ENCODE results near the gene PSAT1.

DNA sequence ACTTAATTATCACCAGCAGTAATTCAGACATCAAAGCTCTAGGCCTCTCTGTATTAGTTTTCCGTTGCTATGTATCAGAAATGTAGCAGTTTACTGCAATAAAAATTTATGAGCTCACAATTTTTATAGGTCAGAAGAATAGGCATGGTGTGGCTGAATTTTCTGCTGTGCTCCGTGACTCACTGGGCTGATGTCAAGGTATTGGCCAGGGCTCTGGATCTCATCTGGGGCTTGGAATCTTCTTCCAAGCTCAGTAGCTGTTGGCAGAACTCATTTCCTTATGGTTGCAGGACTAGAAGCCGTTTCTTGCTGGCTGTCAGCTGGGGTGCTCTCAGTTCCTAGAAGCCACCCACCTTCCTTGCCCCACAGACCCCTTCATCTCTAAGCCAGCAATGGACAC, 66.3 kb downstream of the PSAT1 start:
- TF ChIP-seq POLR2AphosphoS5 (IDR thresholded peaks at IDR 0.05; ENCODE audit: low read depth, low read length), result no peak
- TF ChIP-seq, protein P1, sequence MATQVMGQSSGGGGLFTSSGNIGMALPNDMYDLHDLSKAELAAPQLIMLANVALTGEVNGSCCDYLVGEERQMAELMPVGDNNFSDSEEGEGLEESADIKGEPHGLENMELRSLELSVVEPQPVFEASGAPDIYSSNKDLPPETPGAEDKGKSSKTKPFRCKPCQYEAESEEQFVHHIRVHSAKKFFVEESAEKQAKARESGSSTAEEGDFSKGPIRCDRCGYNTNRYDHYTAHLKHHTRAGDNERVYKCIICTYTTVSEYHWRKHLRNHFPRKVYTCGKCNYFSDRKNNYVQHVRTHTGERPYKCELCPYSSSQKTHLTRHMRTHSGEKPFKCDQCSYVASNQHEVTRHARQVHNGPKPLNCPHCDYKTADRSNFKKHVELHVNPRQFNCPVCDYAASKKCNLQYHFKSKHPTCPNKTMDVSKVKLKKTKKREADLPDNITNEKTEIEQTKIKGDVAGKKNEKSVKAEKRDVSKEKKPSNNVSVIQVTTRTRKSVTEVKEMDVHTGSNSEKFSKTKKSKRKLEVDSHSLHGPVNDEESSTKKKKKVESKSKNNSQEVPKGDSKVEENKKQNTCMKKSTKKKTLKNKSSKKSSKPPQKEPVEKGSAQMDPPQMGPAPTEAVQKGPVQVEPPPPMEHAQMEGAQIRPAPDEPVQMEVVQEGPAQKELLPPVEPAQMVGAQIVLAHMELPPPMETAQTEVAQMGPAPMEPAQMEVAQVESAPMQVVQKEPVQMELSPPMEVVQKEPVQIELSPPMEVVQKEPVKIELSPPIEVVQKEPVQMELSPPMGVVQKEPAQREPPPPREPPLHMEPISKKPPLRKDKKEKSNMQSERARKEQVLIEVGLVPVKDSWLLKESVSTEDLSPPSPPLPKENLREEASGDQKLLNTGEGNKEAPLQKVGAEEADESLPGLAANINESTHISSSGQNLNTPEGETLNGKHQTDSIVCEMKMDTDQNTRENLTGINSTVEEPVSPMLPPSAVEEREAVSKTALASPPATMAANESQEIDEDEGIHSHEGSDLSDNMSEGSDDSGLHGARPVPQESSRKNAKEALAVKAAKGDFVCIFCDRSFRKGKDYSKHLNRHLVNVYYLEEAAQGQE (IDR thresholded peaks at IDR 0.05; ENCODE audit: insufficient read depth in 1 of 2, low read depth in 2 of 2, low read length in 1 of 2), result no peak
- TF ChIP-seq, protein P2, sequence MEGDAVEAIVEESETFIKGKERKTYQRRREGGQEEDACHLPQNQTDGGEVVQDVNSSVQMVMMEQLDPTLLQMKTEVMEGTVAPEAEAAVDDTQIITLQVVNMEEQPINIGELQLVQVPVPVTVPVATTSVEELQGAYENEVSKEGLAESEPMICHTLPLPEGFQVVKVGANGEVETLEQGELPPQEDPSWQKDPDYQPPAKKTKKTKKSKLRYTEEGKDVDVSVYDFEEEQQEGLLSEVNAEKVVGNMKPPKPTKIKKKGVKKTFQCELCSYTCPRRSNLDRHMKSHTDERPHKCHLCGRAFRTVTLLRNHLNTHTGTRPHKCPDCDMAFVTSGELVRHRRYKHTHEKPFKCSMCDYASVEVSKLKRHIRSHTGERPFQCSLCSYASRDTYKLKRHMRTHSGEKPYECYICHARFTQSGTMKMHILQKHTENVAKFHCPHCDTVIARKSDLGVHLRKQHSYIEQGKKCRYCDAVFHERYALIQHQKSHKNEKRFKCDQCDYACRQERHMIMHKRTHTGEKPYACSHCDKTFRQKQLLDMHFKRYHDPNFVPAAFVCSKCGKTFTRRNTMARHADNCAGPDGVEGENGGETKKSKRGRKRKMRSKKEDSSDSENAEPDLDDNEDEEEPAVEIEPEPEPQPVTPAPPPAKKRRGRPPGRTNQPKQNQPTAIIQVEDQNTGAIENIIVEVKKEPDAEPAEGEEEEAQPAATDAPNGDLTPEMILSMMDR (IDR thresholded peaks at IDR 0.05), result no peak
